ENCODE results near the gene RAVER2. TPM values are rescaled to one million over a fixed set of nuclear protein-coding genes. Genes with fewer than 3 reads are reported as not detected.

The RAVER2 gene
- total RNA-seq, 2 donors from 2014 or later = 6.9 to 8.8 TPM

GRCh38 chr1:64878931-64879611, 134.2 kb downstream of the RAVER2 start:
- Histone ChIP-seq H3K9me3 (no peaks in the 10 kb centered on the region), H3K4me1 (peaks cover 39% of the 10 kb centered on the region), H3K4me3 (no peak overlapping the region), H3K27ac (peak overlapping the region; percentile 30 to 57 (median 52)), H3K27me3 (no peaks in the 10 kb centered on the region), H3K36me3 (replicated peaks in 1 of 2; ENCODE audit: insufficient read depth in 1 of 2, low read depth in 2 of 2) (peaks cover 0 to 8% of the 10 kb centered on the region in 2 donors)
- no peak for TF ChIP-seq POLR2A (IDR thresholded peaks at IDR 0.05)
- TF ChIP-seq, protein P1, sequence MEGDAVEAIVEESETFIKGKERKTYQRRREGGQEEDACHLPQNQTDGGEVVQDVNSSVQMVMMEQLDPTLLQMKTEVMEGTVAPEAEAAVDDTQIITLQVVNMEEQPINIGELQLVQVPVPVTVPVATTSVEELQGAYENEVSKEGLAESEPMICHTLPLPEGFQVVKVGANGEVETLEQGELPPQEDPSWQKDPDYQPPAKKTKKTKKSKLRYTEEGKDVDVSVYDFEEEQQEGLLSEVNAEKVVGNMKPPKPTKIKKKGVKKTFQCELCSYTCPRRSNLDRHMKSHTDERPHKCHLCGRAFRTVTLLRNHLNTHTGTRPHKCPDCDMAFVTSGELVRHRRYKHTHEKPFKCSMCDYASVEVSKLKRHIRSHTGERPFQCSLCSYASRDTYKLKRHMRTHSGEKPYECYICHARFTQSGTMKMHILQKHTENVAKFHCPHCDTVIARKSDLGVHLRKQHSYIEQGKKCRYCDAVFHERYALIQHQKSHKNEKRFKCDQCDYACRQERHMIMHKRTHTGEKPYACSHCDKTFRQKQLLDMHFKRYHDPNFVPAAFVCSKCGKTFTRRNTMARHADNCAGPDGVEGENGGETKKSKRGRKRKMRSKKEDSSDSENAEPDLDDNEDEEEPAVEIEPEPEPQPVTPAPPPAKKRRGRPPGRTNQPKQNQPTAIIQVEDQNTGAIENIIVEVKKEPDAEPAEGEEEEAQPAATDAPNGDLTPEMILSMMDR (IDR thresholded peaks at IDR 0.05) = no peak
- DNase-seq (no peak), ATAC-seq (peak; percentile 38)
- WGBS, 2 donors = 46% methylated on average over 12 of the region's 12 CpGs
- intact Hi-C loops (cut with DNase I) = no loop called here

GRCh38 chr1:64880449-64880848, 135.6 kb downstream of the RAVER2 start:
- H3K36me3 ChIP-seq (replicated peaks in 1 of 2; ENCODE audit: insufficient read depth in 1 of 2, low read depth in 2 of 2) = peaks cover 0 to 8% of the 10 kb centered on the region in 2 donors
- DNase-seq (no peak), ATAC-seq (no peak)
- 94 to 99% methylated on average over 4 of the region's 4 CpGs for WGBS, 2 donors
- TF ChIP-seq, protein P1 (IDR thresholded peaks at IDR 0.05) = no peak
- no peak for TF ChIP-seq POLR2A (IDR thresholded peaks at IDR 0.05)
- intact Hi-C loops (cut with DNase I) = no loop called here
- no peaks in the 10 kb centered on the region for H3K27me3 ChIP-seq
- peak overlapping the region in 1 of 4 donors; percentile 6 for H3K27ac ChIP-seq
- H3K4me1 ChIP-seq = peaks cover 28% of the 10 kb centered on the region
- no peaks in the 10 kb centered on the region for H3K9me3 ChIP-seq
- no peak overlapping the region for H3K4me3 ChIP-seq

DNA sequence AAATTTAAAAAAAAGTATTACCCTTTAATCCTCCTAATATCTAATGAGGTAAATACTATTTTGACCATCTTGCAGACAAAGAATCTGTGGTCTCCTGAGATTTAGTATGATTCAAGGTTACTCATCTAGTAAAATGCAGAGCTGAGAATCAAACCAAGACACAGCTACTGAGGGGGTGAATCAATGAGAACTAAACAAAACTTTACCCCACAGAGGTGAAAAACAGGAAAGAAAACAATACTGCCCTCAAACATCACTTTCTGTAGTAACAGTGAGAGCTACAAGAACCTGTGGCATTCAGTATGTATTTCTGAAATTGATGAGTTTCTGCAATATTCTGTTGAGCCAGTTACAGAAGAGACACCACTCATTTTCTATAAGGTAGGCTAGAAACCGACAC, 136.4 kb downstream of the RAVER2 start:
- no peaks in the 10 kb centered on the region for H3K9me3 ChIP-seq
- H3K4me3 ChIP-seq = no peak overlapping the region
- peaks cover 20% of the 10 kb centered on the region for H3K4me1 ChIP-seq
- intact Hi-C loops (cut with DNase I) = no loop called here
- 85 to 100% methylated on average over 1 of the region's 1 CpG for WGBS, 2 donors
- no peak overlapping the region for H3K27ac ChIP-seq
- TF ChIP-seq, protein P1 (IDR thresholded peaks at IDR 0.05) = no peak
- no peak for TF ChIP-seq POLR2A (IDR thresholded peaks at IDR 0.05)
- H3K27me3 ChIP-seq = no peaks in the 10 kb centered on the region
- peaks cover 0 to 8% of the 10 kb centered on the region in 2 donors for H3K36me3 ChIP-seq (replicated peaks in 1 of 2; ENCODE audit: insufficient read depth in 1 of 2, low read depth in 2 of 2)
- DNase-seq = no peak
- no peak for ATAC-seq

Other genes with a start within 250 kb of the RAVER2 start
- gene JAK1, start 221.5 kb downstream of the RAVER2 start, total RNA-seq = 100 to 1,000 TPM; 106 to 136 TPM

All from body of pancreas (tissue), 4 donors.